ENCODE data around the gene SPNS3. TPM values are rescaled to one million over a fixed set of nuclear protein-coding genes. Genes with fewer than 3 reads are reported as not detected.

SPNS3 gene
- total and polyA plus RNA-seq, 2 of the 4 experiments (the other 2 are of a cell fraction), result 0.18 TPM; not detected in 1

- no peaks in the 10 kb centered on the region for H3K9me1 ChIP-seq (ENCODE audit: insufficient read depth, low read length)
- no peak for ATAC-seq (ENCODE audit: low read depth)
- H2BK120ac ChIP-seq (ENCODE audit: low read depth, low read length), result no peak overlapping the region
- no peak overlapping the region for H4K8ac ChIP-seq (ENCODE audit: low read depth in 2 of 2, low read length in 2 of 2)
- H2BK20ac ChIP-seq (ENCODE audit: low read depth, low read length), result no peak overlapping the region
- H2AFZ ChIP-seq (replicated peaks; ENCODE audit: low read length, poor library complexity), result no peak overlapping the region
- CTCF ChIA-PET, result no interaction called here
- no peak overlapping the region for H3K9ac ChIP-seq (ENCODE audit: low read depth, low read length)
- no peak overlapping the region for H3K18ac ChIP-seq (ENCODE audit: low read depth, low read length)
- dilution Hi-C loops (cut with HindIII; ENCODE audit: low sequenced_read_pairs, unreplicated experiment), result no loop called here
- H3K4me3 ChIP-seq (ENCODE audit: insufficient read depth, low read depth, low read length), result no peak overlapping the region
- H2AK9ac ChIP-seq (replicated peaks; ENCODE audit: low read depth, low read length, poor library complexity), result no peak overlapping the region
- H3K4me2 ChIP-seq (ENCODE audit: low read depth, low read length), result no peak overlapping the region
- H3K14ac ChIP-seq (replicated peaks; ENCODE audit: low read depth, low read length), result no peak overlapping the region
- in situ Hi-C loops (cut with MboI; ENCODE audit: low sequenced_read_pairs), result no loop called here
- H3K27ac ChIP-seq (ENCODE audit: insufficient read depth, low read length), result no peak overlapping the region
- H3K9me3 ChIP-seq (ENCODE audit: control insufficient read depth, insufficient read depth, low read length), result no peaks in the 10 kb centered on the region
- TF ChIP-seq MAZ (IDR thresholded peaks at IDR 0.05; ENCODE audit: borderline replicate concordance, low read depth, low read length) (no peak), USF2 (IDR thresholded peaks at IDR 0.05; ENCODE audit: low read depth, low read length) (no peak), NFE2L2 (IDR thresholded peaks at IDR 0.05; ENCODE audit: low read depth, low read length) (no peak)
- H4K91ac ChIP-seq (ENCODE audit: insufficient read depth, low read depth, low read length), result no peak overlapping the region
- no peak overlapping the region for H3K4ac ChIP-seq (ENCODE audit: low read depth, low read length)
- no peak overlapping the region for H3K23ac ChIP-seq (ENCODE audit: low read depth, low read length)
- H3K4me1 ChIP-seq (ENCODE audit: control insufficient read depth, insufficient read depth, low read length), result no peaks in the 10 kb centered on the region
- no peak overlapping the region for H4K5ac ChIP-seq (ENCODE audit: low read depth, low read length)
- no peak overlapping the region for H3K56ac ChIP-seq (ENCODE audit: extremely low read depth, insufficient read depth, low read length)
- H3K79me1 ChIP-seq (ENCODE audit: low read depth in 1 of 2, low read length in 2 of 2), result no peaks in the 10 kb centered on the region
- no peaks in the 10 kb centered on the region for H4K20me1 ChIP-seq (ENCODE audit: insufficient read depth, low read length)
- POLR2A ChIA-PET (ENCODE audit: unreplicated experiment), result no interaction called here
- H3K36me3 ChIP-seq (ENCODE audit: control insufficient read depth, insufficient read depth, low read length), result no peaks in the 10 kb centered on the region
- WGBS, 2 experiments (ENCODE audit: extremely low coverage in 2 of 2, insufficient read length in 1 of 2), result 80% methylated on average over 12 of the region's 14 CpGs; no CpG with 5 or more reads in 1 of the 2 experiments
- H3K27me3 ChIP-seq (ENCODE audit: control insufficient read depth, insufficient read depth, low read length), result peaks cover 41% of the 10 kb centered on the region
- no peak overlapping the region for H2BK5ac ChIP-seq (ENCODE audit: low read depth, low read length, poor library complexity, severe bottlenecking)
- intact Hi-C loops (cut with micrococcal nuclease), result no loop called here
- H2BK15ac ChIP-seq (ENCODE audit: low read depth, low read length), result no peak overlapping the region
- no TSS peak for BruUV-seq (replicated peaks)
- DNase-seq, result no peak
- no peak overlapping the region for H2AK5ac ChIP-seq (ENCODE audit: low read depth, low read length)
These were observed 42.3 kb downstream of the SPNS3 start for GRCh38 chr17:4476017-4476416.

Measured in IMR-90 (cell line).